ENCODE measurements around the gene LCT.
"Not testable (repeated sequence)": the region's sequence is repeated elsewhere in the genome, so short reads cannot be mapped to it uniquely, and the experiment has no call there.

The LCT gene

DNA sequence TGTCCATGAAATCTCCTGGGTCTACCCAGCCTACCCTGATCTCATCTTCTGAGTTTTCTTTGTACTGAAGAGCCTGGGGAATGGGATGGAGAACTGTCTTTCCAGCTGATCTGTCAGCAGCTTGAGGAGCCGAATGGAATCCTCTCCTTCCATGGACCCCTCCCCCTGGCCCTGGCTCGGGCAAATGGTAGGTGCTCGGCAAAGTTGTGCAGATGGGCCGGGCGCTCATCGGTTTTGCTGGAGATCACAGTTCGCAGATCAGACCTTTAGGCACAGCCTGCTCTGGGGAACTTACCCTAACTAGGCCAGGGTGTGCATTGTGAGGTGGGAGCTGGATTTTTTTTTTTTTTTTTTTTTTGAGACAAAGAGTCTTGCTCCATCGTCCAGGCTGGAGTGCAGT lies 40.4 kb downstream of the LCT start:
- no peak for DNase-seq

DNA sequence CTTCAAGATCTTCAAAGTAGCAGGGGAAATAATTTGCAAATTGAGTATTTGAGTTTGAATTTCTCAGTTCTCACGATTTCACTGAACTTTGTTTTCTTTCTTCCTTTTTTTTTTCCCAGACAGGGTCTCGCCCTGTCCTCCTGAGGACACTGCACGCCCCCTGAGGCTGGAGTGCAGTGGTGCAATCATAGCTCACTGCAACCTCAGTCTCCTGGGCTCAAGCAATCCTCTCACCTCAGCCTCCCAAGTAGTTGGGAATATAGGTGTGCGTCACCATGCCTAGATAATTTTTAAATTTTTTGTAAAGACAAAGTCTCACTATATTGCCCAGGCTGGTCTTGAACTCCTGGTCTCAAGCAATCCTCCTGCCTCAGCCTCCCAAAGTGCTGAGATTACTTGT lies 41.3 kb downstream of the LCT start:
- DNase-seq = not testable (repeated sequence)

DNA sequence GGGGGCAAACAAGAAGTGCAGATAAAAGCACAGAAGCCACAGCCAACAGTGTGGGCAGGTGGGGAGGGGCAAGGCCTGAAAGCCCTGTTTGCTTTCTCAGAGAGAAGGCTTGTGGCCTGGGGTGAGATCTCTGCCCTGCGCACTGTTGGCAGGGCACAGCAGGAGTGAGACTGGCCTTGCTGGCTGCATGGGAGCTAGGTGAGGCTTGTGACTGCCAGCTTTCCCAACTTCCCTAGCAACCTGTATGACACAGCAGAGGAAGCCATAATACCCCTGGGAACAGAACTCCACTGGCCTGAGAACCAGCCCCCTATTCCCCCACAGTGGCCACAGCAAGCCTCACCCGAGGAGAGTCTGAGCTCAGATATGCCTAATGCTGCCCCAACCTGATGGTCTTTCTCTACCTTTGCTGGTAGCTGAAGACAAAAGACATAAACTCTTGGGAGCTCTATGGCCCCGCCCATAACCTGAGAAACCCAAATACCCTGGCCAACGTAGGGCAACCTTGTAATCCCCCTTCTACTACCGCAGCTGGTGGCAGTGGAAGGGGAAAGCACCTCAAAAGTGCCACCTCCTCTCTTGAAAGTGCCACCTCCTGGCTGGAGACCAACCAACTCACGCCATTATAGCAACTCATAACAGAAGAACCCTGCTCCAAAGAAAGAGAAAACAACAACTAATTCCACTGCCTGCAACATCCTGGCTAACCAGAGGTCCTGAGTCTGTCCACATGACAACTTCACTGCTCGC lies 44.4 kb downstream of the LCT start:
- DNase-seq = no peak

DNA sequence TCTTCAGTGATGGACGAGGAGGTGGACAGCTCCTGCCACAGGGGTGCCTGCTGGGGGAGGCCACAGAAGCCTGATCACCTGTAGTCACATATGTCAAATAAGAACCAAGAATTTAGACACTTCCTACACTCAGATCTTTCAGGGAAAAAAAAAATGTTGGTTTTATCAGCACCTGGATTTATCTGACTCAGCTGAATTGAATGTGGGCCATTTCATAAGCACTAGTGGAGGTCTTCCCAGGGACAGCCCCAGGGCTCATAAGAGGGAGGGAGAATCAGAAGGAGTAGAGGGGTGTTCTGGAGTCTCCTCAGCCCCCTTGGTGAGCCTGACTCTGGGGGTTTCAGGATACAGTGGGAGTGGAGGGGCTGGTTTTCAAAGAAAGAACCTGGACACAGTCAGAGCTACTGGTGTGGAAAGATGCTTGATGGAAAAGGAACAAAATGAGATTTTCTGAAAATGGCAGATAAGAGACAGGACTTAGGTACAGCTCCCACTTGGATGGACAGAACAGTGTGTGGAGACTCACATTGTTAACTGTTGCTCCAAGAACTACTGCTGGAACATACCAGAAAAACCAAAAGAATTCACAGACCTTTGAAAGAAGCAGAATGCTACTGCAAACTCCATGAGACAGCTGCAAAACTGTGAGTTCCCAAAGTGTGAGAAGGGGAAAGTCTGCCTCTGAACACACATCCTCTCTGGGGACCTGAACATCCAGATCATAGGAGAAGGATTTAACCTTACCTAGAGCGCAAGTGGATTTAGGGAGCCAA lies 45.4 kb downstream of the LCT start:
- DNase-seq = no peak

DNA sequence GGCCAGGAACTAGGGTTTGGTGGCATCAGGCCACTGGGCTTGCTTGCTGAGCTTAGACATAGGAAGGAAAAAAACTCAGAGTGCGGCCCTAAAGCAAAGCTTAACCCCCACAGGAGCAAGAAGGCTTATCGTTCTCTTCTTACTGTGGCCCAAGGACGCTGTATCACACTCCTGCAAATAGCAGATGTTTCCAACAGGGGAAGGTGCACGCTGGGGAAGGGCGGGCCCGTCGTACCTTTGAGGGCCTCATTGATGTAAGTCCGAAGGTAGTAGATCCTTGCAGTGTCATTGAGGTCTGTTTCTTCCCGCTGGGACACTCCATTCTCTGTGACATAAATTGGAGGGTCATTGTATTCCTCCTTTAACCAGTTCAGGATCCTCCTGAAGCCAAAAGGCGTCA lies 46.6 kb downstream of the LCT start:
- DNase-seq = no peak

DNA sequence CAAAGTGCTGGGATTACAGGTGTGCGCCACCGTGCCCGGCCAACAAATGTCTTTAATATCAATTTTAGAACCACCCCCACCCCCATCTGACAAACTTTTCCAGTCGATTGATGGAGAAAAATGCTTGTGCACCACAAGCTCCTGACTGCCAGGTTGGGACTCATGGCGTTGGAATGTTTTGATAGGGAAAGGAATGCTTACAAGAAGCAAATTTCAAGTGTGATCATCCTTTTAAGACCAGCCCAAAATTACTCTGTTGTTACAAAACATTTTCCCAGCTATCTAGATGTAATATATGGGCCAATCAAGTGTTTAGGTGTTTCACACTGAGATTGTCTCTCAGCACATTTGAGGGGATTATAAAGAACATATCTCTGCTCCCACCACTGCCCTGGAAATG lies 50.2 kb downstream of the LCT start:
- DNase-seq = no peak

DNA sequence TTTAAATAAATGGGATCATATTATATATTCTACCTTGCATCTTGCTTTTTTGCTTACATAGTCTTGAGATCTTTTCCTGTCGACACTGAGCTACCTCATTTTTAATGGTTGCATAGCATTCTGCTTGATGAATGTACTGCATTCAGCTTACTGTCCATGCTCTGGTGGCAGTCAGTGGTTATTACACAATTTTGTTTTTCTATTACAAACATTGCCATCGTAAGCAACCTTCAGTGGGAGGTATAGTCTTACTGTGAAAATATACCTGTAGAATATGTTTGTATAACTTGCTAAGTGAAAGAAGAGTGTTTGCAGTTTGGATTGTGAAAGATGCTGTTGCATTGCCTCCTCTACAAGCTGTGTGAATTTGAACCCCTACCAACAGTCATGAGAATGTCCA lies 52.0 kb downstream of the LCT start:
- DNase-seq = no peak

DNA sequence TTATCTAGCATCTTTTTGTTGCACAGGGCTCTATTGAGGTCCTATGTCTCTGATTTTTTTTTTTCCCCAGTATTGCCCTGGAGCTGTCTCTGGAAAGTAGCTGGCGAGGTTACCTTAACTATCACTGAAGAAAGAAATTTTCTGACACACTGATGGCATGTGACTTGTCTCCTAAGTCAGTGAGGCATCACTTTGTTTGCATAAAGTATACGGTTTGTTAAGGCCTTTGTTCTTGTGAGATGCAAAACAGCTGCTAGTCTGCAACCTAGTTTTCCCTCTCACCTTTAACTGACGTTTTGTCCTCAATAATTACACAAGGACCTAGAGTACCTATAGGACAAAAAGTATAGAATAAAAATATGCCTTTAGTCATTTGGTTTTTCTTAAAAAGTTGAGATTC lies 53.5 kb downstream of the LCT start:
- DNase-seq = no peak

DNA sequence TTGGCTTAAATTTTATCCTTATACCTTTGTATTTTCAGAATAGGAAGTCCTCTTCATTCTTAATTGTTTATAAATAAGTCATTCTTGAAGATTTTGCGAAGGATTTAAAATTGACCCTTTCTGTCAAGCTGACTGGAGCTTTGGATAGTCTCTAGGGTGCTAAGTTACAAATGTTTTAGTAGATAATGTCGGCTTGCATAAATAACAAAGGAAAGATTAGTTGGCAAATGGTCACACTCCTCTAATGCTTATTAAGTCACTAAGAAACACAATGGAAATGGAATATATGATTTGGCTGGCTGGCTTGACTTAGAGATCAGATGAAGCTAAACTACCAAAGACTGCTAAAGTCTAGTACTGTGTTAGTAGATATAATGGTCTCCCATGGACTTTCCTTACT lies 54.8 kb downstream of the LCT start:
- no peak for DNase-seq

DNA sequence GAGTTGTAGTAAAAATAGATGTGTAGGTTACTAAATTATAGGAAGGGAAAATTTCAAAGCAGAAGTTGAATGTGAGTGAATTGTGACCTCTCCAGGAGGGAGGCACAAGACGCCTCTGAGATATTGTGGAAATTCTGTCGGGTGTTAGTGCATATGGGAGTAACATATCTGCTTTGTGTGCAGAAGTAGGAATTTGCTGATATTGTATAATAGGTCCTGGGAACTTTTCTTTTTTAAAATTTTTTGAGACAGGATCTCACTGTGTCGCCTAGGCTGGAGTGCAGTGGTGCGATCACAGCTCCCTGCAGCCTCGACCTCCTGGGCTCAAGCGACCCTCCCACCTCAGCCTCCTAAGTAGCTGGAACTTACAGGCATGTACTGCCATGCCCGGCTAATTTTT lies 60.6 kb downstream of the LCT start:
- DNase-seq = no peak

DNA sequence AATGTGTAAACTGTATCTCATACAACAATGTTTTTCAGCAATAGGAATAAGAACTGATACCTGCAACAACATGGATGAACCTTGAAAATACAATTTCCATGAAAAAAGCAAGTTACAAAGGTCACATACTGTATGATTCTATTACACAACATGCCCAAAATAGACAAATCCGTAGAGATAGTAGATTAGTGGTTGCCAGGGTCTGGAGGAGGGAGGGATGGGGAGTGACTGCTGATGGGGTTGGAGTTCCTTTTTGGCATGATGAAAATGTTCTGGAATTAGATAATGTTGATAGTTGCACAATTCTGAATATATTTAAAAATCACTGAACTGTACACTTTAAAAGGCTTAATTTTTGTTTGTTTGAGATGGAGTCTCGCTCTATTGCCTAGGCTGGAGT lies 61.6 kb downstream of the LCT start:
- DNase-seq = no peak

DNA sequence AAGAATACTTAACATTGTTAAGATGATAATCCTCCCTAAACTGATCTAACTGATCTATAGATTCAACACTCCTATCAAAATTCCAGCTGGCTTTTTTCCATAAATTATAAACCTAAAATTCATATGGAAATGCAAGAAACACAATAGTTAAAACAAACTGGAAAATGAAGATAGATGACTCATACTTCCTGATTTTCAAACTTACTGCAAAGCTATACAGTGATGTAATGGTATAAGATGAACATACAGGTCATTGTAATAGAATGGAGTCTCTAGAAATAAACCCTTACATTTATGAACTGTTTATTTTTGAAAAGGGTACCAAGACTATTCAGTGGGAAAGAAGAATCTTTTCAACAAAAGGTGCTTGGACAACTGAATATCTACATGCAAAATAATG lies 63.1 kb downstream of the LCT start:
- DNase-seq = no peak

DNA sequence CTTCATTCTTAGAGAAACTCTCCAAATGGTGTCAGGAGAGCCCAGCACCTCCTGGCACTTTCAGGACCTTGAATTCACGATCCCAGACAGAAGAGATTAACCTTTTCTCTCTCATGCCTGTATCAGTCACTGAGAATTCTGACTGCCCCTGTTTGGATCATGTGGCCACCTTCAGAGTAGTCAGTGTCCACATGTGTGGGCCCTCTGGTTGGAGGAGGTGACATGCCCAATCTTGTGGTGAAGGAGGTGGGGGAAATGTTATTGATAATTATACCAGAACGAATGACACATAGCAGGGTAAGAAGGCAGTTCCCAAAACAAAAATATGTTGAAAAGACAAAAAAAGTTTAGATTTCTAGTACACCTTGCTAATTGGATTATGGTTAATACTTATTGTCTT lies 63.7 kb downstream of the LCT start:
- DNase-seq = no peak

DNA sequence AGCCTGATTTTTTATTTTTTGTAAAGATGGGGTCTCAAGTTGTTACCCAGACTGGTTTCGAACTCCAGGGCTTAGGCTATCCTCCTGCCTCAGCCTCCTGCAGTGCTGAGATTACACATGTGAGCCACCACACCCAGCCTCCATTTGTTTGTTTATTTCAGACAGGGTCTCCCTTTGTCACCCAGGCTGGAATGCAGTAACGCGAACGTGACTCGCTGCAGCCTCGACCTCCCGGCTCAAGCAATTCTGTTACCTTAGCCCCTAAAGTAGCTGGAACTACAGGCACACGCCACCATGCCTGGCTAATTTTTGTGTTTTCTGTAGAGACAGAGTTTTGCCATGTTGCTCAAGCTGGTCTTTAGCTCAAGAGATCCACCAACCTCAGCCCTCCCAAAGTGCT lies 68.1 kb downstream of the LCT start:
- no peak for DNase-seq

DNA sequence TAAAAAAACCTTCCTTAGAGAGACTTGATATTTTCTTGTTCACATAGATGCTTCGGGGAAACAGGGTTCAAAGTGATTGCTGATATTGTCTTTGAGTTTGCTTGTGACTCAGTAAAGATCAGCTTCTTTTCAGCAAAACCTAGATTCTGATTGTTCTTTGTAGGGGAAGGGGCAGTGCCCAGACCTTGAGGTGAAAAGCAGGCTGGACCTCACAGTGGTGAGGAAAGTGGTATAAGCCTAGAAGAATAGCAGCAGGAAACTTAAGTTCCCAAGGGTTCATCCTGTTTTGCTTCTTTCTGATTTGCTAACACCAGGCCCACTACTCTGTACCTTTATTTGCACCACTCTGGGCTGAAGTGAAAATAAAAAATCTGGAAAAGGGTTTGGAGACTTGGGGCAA lies 74.5 kb downstream of the LCT start:
- no peak for DNase-seq

DNA sequence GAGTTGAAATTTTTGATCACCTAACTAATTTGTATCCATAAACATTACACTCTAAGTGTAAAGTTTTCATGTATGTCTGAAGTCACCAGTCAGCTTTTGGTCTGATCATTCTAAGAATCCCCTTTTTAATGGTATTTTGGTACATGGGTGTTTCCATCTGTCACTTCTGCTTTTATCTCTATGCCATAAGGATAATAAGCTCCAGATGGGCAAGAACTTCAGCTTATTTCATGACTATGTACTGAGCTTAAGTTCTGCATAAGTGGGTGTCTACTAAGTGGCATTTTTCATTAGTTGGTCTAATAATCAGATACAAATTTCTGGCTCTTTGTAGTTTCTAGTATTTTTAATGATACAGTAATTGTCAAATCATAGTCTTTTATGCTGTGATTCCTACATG lies 75.0 kb downstream of the LCT start:
- DNase-seq = no peak

DNA sequence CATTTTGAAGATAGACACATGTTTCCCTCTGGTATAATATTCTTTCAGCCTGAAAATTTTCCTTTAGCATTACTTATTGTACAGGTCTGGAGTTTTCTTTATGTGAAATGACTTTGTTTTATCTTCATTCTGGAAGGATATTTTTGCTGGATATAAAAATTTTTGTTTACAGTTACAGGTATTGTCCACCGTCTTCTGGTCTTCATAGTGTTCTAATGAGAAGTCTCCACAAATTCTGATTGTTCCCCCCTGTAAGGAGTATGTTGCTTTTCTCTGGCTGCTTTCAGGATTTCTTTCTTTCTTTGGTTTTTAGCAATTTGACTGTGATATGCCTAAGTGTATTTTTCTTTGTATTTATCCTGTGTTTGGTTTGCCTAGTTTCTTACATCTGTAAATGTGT lies 80.3 kb downstream of the LCT start:
- DNase-seq = no peak

DNA sequence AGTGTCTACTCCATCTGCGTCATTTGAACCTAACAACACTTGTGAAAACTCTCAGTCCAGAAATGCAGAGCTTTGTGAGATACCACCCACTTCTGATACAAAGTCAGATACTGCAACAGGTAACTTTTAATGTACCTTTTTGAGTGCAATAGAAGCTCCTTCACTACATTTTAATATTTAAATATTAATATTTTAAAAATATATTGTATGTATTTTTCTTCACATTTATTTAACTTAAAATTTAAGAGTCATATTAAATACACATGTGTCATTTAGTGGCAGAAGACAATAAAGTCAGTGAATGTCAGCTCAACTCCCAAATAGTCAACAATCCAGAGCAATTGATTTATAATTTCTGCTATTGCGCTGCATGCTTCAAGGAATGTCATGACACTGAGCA lies 81.4 kb downstream of the LCT start:
- DNase-seq = no peak

DNA sequence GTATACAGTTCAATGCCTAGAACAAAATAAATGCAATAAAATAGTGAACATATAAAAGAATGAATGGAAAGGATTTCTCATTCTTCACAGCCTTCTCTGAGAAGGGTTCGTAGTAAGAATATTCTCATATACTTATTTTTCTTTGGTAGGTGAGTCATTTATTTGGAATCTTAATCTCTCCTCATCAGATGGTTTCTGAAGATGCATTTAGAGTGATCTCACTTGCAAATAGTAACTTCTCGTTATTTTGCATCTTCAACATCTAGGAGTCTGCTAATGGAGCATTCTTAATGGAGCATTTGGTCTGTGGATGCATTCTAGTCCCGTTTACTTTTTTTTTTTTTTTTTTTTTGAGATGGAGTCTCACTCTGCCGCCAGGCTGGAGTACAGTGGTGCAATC lies 91.4 kb downstream of the LCT start:
- DNase-seq = no peak

DNA sequence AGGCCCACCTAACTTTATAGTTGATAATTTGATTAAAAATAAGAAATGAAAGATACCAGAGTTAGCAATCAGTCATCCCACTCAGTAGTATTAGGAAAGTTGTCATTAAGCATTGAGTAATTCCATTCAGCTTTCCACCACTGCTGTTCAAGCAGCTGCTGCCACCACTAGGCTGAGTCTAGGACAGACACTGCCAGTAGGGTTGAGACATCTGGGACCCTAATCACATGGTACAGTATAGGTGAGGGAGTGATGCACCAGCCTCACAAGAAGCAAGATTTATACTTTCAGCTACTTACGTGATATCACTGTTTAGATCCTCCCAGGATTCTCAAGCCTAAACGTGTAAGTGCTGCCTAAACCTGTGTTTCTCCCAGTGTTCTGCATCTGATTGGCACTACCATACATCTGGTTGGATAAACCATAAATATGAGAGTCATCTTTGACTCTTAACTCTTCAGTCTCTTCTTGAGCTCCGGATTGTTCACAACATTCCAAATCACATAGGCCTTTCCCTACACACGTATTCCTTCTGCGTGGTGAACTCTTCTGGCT lies 92.1 kb downstream of the LCT start:
- no peak for DNase-seq

DNA sequence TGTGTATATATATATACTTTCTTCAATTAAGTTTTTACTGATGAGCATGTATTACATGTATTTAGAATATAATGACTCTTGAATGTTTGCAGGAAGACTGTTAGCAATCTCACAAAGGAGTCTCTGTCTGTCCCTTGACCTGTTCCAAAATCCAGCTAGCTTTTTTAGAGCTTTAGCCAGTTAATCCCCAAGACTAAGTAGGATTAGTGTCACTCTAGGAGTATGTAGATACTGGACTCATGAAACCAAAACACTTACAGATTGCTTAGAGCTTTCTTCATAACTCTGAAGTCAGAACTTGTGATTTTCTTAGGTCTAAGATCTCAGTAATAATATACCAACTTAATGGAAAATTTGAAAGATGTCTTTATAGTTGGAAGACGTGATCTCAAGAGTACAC lies 93.1 kb downstream of the LCT start:
- DNase-seq = no peak

DNA sequence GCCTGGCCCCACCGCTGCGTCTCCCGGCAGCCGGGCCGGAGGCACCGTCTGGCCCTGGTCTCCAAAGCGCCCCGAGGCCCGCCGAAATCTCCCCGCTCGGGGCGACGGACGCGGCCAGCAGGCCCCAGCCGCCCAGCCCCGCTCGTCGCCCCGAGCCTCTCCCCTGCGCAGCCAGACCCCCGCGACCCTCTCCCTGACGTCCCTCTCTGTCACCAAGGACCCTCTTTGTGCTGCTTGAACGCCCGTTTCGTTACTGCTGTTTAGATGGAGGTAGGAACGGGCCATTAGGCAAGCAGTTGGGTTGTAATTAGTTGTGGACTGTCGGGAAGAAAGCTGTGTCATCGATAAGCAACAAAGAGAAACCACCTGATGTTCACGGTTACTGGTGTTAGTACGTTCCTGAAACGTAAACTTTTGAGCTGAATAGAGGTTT lies 94.6 kb downstream of the LCT start:
- DNase-seq = no peak

DNA sequence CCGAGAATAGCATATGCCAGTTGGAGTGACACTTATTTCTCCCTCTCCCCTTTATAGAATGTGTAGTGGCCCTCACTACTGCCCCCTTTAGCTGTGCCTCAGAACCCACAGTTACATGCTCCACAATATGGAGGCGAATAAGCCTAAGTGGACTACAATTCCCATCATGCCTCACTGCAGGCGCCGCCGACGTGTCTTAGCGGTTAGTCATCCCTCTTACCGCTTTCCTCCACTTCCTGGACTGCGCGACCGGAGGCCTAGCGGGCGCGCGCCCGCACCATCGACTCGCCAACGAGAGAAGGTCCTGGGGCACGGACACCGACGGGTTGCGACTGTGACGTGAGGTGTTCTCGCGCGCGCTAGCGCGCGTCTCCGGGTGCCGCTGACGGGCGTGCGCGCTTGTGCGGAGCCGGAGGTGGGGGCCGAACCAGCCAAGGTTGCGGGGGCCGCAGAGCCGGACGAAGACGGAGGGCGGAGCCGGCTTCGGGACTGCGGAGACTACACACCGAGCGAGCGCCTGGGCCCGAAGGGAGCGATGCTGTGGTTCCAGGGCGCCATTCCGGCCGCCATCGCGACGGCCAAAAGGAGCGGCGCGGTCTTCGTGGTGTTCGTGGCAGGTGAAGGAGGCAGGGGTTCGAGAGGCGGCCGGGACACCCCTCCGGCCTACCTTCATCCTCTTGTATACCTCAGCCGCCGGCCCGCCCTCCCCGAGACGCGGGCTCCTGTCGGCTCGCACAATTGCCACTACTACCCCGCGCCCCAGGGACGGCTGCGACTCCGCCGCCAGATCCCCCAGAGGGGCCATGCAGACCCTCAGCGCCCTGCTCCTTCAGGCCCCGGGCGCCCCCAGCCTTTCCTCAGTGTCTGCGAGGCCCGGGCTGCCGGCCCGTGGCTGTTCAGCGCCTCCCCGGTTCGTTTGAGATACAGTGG lies 95.3 kb downstream of the LCT start, which contains the start of gene UBXN4:
TSS of gene UBXN4 (plus strand) at position 461 of the 930 bp plus-strand sequence. CDS start at position 536, 75 bp downstream.
- DNase-seq = peak; percentile 90
